ENCODE data around the gene PRKAR2B.

The PRKAR2B gene

GRCh38 chr7:107209565-107209964, 165.1 kb downstream of the PRKAR2B start:
- Histone ChIP-seq H3K4me1 (ENCODE audit: control insufficient read depth, insufficient read depth, low read length) (peaks cover 13% of the 10 kb centered on the region), H3K4me3 (ENCODE audit: low read length) (no peak overlapping the region), H3K9ac (ENCODE audit: low read depth, low read length) (no peak overlapping the region), H3K27me3 (ENCODE audit: control insufficient read depth, insufficient read depth, low read length) (no peaks in the 10 kb centered on the region), H3K36me3 (ENCODE audit: insufficient read depth, low read length) (peaks cover 6% of the 10 kb centered on the region), H3K9me3 (replicated peaks; ENCODE audit: low read length) (no peaks in the 10 kb centered on the region), H3K4me2 (ENCODE audit: low read length) (no peak overlapping the region)

- peaks cover 3% of the 10 kb centered on the region for H3K36me3 ChIP-seq (ENCODE audit: insufficient read depth, low read length)
- H3K9me3 ChIP-seq (replicated peaks; ENCODE audit: low read length): no peaks in the 10 kb centered on the region
- no peaks in the 10 kb centered on the region for H3K27me3 ChIP-seq (ENCODE audit: control insufficient read depth, insufficient read depth, low read length)
- H3K9ac ChIP-seq (ENCODE audit: low read depth, low read length): no peak overlapping the region
- H3K4me3 ChIP-seq (ENCODE audit: low read length): no peak overlapping the region
- H3K4me1 ChIP-seq (ENCODE audit: control insufficient read depth, insufficient read depth, low read length): peaks cover 13% of the 10 kb centered on the region
- no peak overlapping the region for H3K4me2 ChIP-seq (ENCODE audit: low read length)
Measured at GRCh38 chr7:107210400-107210799, 165.9 kb downstream of the PRKAR2B start.
